ENCODE results near the gene COTL1.
"Not testable (repeated sequence)": the region's sequence is repeated elsewhere in the genome, so short reads cannot be mapped to it uniquely, and the experiment has no call there.

The COTL1 gene

DNA sequence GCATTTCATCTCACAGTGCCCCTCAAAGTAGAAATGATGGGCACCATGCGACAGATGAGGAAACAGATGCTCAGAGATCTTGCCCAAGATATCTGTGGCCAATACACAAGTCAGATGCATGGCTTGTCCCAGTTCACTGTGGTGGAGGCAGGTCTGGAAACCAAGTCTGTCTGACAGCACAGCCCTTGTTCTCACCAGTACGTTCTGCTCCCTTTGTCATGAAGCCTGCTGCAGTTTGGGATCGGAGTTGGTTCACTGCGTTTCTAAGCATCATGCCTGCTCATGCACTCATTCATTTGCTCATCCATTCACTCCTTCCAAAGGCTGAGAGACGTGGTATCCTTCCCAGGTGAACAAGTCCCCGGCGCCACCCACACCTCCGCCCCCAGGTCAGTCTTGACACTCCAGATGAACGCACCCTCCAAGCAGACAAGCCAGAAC lies 86.2 kb downstream of the COTL1 start:
- no peak for DNase-seq (ENCODE audit: low read depth)
- TF ChIP-seq, protein P1, sequence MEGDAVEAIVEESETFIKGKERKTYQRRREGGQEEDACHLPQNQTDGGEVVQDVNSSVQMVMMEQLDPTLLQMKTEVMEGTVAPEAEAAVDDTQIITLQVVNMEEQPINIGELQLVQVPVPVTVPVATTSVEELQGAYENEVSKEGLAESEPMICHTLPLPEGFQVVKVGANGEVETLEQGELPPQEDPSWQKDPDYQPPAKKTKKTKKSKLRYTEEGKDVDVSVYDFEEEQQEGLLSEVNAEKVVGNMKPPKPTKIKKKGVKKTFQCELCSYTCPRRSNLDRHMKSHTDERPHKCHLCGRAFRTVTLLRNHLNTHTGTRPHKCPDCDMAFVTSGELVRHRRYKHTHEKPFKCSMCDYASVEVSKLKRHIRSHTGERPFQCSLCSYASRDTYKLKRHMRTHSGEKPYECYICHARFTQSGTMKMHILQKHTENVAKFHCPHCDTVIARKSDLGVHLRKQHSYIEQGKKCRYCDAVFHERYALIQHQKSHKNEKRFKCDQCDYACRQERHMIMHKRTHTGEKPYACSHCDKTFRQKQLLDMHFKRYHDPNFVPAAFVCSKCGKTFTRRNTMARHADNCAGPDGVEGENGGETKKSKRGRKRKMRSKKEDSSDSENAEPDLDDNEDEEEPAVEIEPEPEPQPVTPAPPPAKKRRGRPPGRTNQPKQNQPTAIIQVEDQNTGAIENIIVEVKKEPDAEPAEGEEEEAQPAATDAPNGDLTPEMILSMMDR (IDR thresholded peaks at IDR 0.05; ENCODE audit: control insufficient read depth, insufficient read depth, low read depth, low read length, missing control alignments), result no peak
- H3K4me3 ChIP-seq (ENCODE audit: control insufficient read depth, low read depth, low read length), result no peak overlapping the region

DNA sequence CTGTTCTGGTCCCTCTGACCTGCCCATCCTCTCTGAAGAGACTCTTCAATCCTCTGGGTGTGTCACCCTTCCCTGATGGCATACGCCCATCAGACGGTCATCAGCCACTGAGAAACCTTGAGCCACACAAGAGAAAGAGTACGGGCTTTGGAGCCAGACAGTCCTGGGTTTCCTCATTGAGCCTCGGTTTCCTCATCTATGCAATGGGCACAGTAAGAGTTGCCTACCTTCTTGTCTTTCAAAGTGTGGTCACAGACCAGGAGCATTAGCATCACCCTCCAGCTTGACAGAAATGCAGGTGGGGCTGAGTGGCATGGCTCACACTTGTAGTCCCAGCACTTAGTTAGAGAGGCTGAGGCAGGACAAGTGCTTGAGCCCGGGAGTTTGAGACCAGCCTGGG lies 87.3 kb downstream of the COTL1 start:
- no peak overlapping the region for H3K4me3 ChIP-seq (ENCODE audit: control insufficient read depth, low read depth, low read length)
- DNase-seq (ENCODE audit: low read depth), result no peak
- TF ChIP-seq, protein P1 (IDR thresholded peaks at IDR 0.05; ENCODE audit: control insufficient read depth, insufficient read depth, low read depth, low read length, missing control alignments), result no peak

DNA sequence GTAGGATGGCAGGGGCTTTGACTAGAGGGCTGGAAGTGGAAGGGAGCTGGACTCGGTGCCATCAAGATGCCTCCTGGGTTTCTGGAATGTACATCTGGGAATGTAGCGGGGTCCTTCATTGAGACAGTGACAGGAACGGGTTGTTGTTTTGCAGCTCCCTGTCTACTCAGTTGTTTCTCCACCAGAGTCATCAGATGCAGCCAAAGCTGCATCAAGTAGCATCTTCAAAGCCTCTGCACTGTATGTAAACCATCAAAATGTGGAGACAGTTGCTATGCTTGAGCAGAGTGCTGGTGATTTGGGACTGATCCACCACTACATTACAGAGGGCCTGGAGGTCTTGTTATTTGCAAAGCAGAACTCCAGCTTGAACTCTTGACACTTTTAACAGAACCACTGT lies 88.3 kb downstream of the COTL1 start:
- TF ChIP-seq, protein P1 (IDR thresholded peaks at IDR 0.05; ENCODE audit: control insufficient read depth, insufficient read depth, low read depth, low read length, missing control alignments), result no peak
- no peak for DNase-seq (ENCODE audit: low read depth)

DNA sequence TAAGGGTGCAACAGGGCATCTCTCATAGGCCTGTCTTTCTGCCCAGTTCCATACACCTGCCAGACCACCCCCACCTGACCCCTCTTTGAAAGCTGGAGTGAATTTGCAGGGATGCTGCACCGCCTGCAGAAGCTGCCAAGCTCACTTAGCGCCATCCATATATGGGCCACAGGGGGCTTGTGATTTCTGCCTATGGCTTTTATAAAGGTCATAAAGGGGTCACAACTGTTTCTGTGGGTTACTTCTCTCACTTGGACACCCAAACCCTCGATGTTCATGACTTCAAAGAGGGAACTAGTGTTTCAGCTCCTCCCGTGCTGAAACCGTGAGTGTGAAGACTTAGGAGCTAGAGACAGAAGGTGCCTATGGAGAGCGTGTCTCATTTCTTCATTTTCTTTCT lies 89.6 kb downstream of the COTL1 start:
- DNase-seq (ENCODE audit: low read depth), result no peak

More for the DNA sequence above, 88.3 kb downstream of the COTL1 start:
- H3K4me3 ChIP-seq (ENCODE audit: control insufficient read depth, low read depth, low read length), result no peak overlapping the region

DNA sequence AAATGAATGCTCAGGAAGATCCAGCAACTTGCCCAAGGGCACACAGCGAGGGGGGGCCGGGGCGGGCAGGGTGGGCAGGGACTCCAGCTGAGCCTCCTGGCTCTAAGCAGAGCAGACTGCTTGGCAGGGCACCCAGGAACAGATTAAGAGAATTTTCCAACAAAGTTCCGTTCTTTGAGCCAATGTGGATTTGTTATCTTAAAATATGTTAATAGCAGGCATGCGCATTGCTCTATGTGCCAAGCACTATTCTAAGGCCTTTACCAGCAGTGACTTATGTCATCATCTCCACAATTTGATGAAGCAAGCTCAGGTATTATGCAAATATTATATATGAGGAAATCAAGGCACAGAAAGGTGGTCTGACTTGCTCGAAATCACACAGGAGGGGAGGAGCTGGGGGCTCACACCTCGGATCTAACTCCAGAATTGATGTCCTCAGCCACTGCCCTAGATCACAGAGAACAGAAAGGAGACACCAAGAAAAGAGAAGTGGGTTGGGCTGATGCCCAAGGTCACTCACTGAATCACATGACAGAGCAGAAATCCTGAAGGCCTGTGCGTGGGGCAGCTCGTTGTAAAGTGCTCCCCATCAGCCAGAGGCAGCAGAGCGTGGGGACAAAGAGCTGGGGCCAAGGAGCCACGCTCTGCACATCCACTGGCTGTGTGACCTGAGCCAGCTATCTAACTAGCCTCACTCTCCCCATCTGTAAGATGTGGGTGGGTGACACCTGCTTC lies 90.2 kb downstream of the COTL1 start:
- DNase-seq (ENCODE audit: low read depth), result no peak
- H3K4me3 ChIP-seq (ENCODE audit: control insufficient read depth, low read depth, low read length), result no peak overlapping the region
- TF ChIP-seq, protein P1 (IDR thresholded peaks at IDR 0.05; ENCODE audit: control insufficient read depth, insufficient read depth, low read depth, low read length, missing control alignments), result no peak

More for the DNA sequence above, 89.6 kb downstream of the COTL1 start:
- no peak overlapping the region for H3K4me3 ChIP-seq (ENCODE audit: control insufficient read depth, low read depth, low read length)
- TF ChIP-seq, protein P1 (IDR thresholded peaks at IDR 0.05; ENCODE audit: control insufficient read depth, insufficient read depth, low read depth, low read length, missing control alignments), result no peak

DNA sequence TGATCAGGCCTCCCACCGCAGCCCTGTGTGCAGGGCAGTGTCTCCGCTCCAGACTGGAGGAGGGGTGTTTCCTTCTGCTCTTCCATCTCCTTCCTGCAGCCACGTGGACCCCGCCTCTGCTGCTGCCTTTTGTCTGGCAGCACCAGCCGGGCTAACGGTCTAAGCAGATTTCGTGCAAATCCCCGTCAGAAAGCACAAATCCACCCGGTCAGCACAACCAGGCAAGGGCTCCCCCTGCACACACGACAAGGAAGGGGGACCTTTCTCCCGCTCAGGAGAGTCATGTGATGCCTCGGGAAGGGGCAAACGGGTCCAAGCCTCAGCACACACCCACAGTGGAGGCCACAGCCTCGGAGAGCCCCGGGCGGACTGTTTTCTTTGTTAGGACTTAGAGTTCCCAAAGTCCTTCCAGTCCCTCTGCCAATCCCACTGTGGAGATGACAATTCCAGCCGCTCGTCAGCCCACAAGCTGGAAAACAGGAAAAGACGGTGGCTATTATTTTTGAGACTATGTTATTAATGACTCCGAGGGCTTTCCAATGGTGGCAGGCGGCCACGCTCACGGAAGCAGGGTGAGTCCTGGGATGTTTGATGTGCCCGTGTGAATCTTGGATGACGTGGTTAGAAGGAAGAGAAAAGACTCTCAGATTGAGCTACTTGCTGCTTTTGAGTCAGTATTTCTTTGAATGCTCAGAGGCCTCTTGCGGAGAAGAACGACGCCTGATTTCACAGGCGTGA lies 90.9 kb downstream of the COTL1 start:
- no peak for DNase-seq (ENCODE audit: low read depth)
- TF ChIP-seq, protein P1 (IDR thresholded peaks at IDR 0.05; ENCODE audit: control insufficient read depth, insufficient read depth, low read depth, low read length, missing control alignments), result no peak
- H3K4me3 ChIP-seq (ENCODE audit: control insufficient read depth, low read depth, low read length), result no peak overlapping the region

DNA sequence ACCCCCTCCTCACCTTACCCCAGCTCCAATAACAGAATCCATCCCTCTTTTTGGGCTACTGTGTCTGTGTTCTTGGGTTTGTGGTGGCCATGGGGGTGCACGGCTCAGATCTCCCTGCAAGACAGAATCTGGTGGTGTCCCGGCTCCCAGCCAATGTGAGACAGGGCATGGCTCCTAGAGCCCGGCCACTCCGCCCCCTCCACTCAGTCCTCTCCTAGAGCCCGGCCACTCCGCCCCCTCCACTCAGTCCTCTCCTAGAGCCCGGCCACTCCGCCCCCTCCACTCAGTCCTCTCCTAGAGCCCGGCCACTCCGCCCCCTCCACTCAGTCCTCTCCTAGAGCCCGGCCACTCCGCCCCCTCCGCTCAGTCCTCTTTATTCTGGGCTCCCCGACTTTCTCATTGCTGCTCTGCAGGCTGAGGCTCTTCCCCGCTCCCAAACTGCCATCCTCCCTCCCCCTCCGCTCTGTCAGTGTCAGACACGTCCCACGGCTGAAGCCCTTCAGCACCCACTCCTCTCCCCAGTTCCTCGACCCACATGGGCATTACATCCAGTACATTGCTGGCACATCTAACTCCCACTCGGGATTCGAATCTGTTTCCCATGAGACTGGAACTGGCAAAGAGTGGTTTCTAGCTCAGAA lies 92.8 kb downstream of the COTL1 start:
- not testable (repeated sequence) for DNase-seq (ENCODE audit: low read depth); H3K4me3 ChIP-seq (ENCODE audit: control insufficient read depth, low read depth, low read length)
